ENCODE measurements around the gene MYH16. TPM values are rescaled to one million over a fixed set of nuclear protein-coding genes. Genes with fewer than 3 reads are reported as not detected.
A peak's percentile ranks its signal among the peaks of the same experiment; 100 is the strongest.

MYH16 gene
- total and polyA plus RNA-seq, 9 of the 15 experiments (the other 6 are each of a cell fraction or from before 2014, with no cell fraction given): 0.09 TPM; not detected in 8

DNA sequence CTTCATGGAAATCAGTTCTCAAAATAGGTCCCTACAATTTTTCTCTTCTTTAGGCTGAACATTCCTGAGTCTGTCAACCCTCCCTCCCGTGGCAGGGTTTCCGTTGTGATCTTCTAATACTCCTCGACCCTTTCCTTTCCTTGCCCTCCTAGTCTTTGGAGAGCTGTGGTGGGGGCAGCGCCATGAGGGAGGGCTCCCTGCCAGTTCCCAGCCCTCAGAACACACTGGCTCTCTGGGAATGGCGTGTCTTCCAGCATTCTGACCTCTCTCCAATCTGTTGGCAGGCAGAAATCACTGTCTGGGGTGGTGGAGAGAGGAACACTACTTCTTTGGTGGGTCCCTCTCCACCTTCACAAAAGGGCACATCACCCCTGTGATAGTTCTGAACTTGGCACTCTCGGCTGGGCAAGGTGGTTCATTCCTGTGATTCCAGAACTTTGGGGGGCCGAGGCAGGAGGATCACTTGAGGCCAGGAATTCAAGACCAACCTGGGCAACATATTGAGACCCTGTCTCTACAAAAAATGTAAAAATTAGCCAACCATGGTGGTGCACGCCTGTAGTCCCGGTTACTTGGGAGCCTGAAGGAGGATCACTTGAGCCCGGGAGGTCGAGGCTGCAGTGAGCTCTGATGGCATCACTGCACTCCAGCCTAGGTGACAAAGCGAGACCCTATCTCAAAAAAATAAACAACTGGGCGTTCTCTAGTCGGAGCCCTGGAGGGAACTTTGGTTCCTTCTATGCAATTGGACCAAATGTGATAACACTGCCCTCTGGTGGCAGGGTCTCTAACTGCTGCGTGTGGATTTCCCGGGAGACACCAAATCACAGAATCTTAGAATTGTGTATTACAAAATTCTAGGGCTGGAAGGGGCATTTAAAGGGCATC, 39.9 kb downstream of the MYH16 start (continued):
- TF ChIP-seq, protein P1, sequence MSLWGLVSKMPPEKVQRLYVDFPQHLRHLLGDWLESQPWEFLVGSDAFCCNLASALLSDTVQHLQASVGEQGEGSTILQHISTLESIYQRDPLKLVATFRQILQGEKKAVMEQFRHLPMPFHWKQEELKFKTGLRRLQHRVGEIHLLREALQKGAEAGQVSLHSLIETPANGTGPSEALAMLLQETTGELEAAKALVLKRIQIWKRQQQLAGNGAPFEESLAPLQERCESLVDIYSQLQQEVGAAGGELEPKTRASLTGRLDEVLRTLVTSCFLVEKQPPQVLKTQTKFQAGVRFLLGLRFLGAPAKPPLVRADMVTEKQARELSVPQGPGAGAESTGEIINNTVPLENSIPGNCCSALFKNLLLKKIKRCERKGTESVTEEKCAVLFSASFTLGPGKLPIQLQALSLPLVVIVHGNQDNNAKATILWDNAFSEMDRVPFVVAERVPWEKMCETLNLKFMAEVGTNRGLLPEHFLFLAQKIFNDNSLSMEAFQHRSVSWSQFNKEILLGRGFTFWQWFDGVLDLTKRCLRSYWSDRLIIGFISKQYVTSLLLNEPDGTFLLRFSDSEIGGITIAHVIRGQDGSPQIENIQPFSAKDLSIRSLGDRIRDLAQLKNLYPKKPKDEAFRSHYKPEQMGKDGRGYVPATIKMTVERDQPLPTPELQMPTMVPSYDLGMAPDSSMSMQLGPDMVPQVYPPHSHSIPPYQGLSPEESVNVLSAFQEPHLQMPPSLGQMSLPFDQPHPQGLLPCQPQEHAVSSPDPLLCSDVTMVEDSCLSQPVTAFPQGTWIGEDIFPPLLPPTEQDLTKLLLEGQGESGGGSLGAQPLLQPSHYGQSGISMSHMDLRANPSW (CRISPR knock-in tag; IDR thresholded peaks at IDR 0.05): no peak
- TF ChIP-seq BMI1 (IDR thresholded peaks at IDR 0.05; ENCODE audit: low read length) (no peak), FOXK2 (conservative IDR thresholded peaks at IDR 0.05 in 1 of 2, IDR thresholded peaks at IDR 0.05 in 1 of 2; ENCODE audit: low read depth in 2 of 2) (peak in 1 of 2 experiments; percentile 46; a peak in 1 of 4 replicates), RB1 (IDR thresholded peaks at IDR 0.05; ENCODE audit: low read depth) (peak; percentile 80), SMAD4 (CRISPR knock-in tag; conservative IDR thresholded peaks at IDR 0.05) (0 out of 2 replicates have a peak, but pooled peaks have one; percentile 20), RCOR1 (IDR thresholded peaks at IDR 0.05; ENCODE audit: borderline replicate concordance in 1 of 2, low read depth in 2 of 2, low read length in 2 of 2) (peak in 1 of 2 experiments; percentile 65; a peak in 1 of 4 replicates)
- TF ChIP-seq, protein P2, sequence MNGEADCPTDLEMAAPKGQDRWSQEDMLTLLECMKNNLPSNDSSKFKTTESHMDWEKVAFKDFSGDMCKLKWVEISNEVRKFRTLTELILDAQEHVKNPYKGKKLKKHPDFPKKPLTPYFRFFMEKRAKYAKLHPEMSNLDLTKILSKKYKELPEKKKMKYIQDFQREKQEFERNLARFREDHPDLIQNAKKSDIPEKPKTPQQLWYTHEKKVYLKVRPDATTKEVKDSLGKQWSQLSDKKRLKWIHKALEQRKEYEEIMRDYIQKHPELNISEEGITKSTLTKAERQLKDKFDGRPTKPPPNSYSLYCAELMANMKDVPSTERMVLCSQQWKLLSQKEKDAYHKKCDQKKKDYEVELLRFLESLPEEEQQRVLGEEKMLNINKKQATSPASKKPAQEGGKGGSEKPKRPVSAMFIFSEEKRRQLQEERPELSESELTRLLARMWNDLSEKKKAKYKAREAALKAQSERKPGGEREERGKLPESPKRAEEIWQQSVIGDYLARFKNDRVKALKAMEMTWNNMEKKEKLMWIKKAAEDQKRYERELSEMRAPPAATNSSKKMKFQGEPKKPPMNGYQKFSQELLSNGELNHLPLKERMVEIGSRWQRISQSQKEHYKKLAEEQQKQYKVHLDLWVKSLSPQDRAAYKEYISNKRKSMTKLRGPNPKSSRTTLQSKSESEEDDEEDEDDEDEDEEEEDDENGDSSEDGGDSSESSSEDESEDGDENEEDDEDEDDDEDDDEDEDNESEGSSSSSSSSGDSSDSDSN (IDR thresholded peaks at IDR 0.05; ENCODE audit: borderline replicate concordance in 1 of 2, low read depth in 2 of 2, low read length in 2 of 2): 0 out of 4 replicates have a peak, but pooled peaks of 1 of the 2 experiments have one; percentile 29
- TF ChIP-seq, protein P3, sequence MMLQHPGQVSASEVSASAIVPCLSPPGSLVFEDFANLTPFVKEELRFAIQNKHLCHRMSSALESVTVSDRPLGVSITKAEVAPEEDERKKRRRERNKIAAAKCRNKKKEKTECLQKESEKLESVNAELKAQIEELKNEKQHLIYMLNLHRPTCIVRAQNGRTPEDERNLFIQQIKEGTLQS (IDR thresholded peaks at IDR 0.05): no peak
- TF ChIP-seq, protein P3 (CRISPR knock-in tag; conservative IDR thresholded peaks at IDR 0.05): peak; percentile 61

All from K562 (cell line).